IMR-90 (cell line): ENCODE results near the gene NT5C. TPM values are rescaled to one million over a fixed set of nuclear protein-coding genes. Genes with fewer than 3 reads are reported as not detected.

Source experiments
- ATAC-seq: fragments of 200-7000 bp; cut with Tn5 transposase; 2 replicates; pipeline ENCODE4 v1.9.1; 2020; ENCODE audit warnings: low read depth, mild to moderate bottlenecking, moderate library complexity
- BruUV-seq: library from RNA; stranded (reverse); fragments of 400-500 nt; replicated peaks from 2 replicates; lab custom pipeline; 2021; lab: Mats Ljungman, UMichigan
- CTCF ChIA-PET: fragments of 300-600 bp; formaldehyde crosslinking; extraction: SDS; loops from one replicate; lab custom pipeline; 2021; ENCODE audit warnings: antibody characterized with exemption; lab: Yijun Ruan, JAX
- POLR2A ChIA-PET: fragments of 300-600 bp; sonication (Branson Sonifier 250); formaldehyde crosslinking; loops from one replicate; lab custom pipeline; 2022; ENCODE audit warnings: antibody characterized with exemption; ENCODE audit not compliant: unreplicated experiment; lab: Charles Lee
- DNase-seq: peaks from one replicate; pipeline ENCODE4 v3.0.0; 2013
- H2AFZ ChIP-seq: replicated peaks from 2 replicates; pipeline ENCODE3; 2013; ENCODE audit warnings: low read length, mild to moderate bottlenecking; ENCODE audit not compliant: poor library complexity
- H2AK5ac ChIP-seq: 2 replicates; pipeline ENCODE4 v1.6.1; 2013; ENCODE audit warnings: low read depth, low read length, inconsistent platforms
- H2AK9ac ChIP-seq: replicated peaks from 2 replicates; pipeline ENCODE3; 2013; ENCODE audit warnings: mild to moderate bottlenecking, low read depth, low read length, moderate library complexity; ENCODE audit not compliant: poor library complexity
- H2BK120ac ChIP-seq: 2 replicates; pipeline ENCODE4 v1.6.1; 2013; ENCODE audit warnings: low read depth, low read length, inconsistent platforms
- H2BK15ac ChIP-seq: 3 replicates; pipeline ENCODE4 v1.6.1; 2013; ENCODE audit warnings: low read depth, low read length, inconsistent platforms
- H2BK20ac ChIP-seq: 2 replicates; pipeline ENCODE4 v1.6.1; 2013; ENCODE audit warnings: low read depth, mild to moderate bottlenecking, inconsistent platforms, low read length, moderate library complexity
- H2BK5ac ChIP-seq: 2 replicates; pipeline ENCODE4 v1.6.1; 2013; ENCODE audit warnings: mild to moderate bottlenecking, low read depth, low read length, inconsistent platforms; ENCODE audit not compliant: poor library complexity, severe bottlenecking
- H3K14ac ChIP-seq: replicated peaks from 2 replicates; pipeline ENCODE4 v1.6.1; 2013; ENCODE audit warnings: low read depth, low read length, inconsistent platforms
- H3K18ac ChIP-seq: 2 replicates; pipeline ENCODE4 v1.6.1; 2013; ENCODE audit warnings: low read depth, low read length, control low read depth
- H3K23ac ChIP-seq: 2 replicates; pipeline ENCODE4 v1.6.1; 2013; ENCODE audit warnings: low read depth, low read length, inconsistent platforms
- H3K27ac ChIP-seq: 2 replicates; pipeline ENCODE4 v1.5.1; 2013; ENCODE audit warnings: mild to moderate bottlenecking, control low read depth, low read length; ENCODE audit not compliant: insufficient read depth
- H3K27me3 ChIP-seq: 2 replicates; pipeline ENCODE4 v1.6.1; 2013; ENCODE audit warnings: low read length; ENCODE audit not compliant: control insufficient read depth, insufficient read depth
- H3K36me3 ChIP-seq: 2 replicates; pipeline ENCODE4 v1.6.1; 2013; ENCODE audit warnings: low read length, mixed read lengths; ENCODE audit not compliant: control insufficient read depth, insufficient read depth
- H3K4ac ChIP-seq: 2 replicates; pipeline ENCODE4 v1.6.1; 2013; ENCODE audit warnings: low read depth, low read length, inconsistent platforms
- H3K4me1 ChIP-seq: 2 replicates; pipeline ENCODE4 v1.6.1; 2013; ENCODE audit warnings: low read length, mixed read lengths; ENCODE audit not compliant: control insufficient read depth, insufficient read depth
- H3K4me2 ChIP-seq: 2 replicates; pipeline ENCODE4 v1.6.1; 2013; ENCODE audit warnings: low read depth, mild to moderate bottlenecking, control low read depth, low read length, moderate library complexity
- H3K4me3 ChIP-seq: 2 replicates; pipeline ENCODE4 v1.5.1; 2013; ENCODE audit warnings: low read depth, mild to moderate bottlenecking, control low read depth, low read length, moderate library complexity; ENCODE audit not compliant: insufficient read depth
- H3K56ac ChIP-seq: 2 replicates; pipeline ENCODE4 v1.6.1; 2013; ENCODE audit warnings: low read length, inconsistent platforms; ENCODE audit not compliant: insufficient read depth; ENCODE audit errors: extremely low read depth
- H3K79me1 ChIP-seq, 2 experiments: 2 replicates each; pipeline ENCODE4 v1.6.1; 2013; ENCODE audit warnings: low read length in 2 of 2, inconsistent platforms in 1 of 2, low read depth in 1 of 2
- H3K9ac ChIP-seq: 2 replicates; pipeline ENCODE4 v1.6.1; 2013; ENCODE audit warnings: low read depth, low read length, control low read depth
- H3K9me1 ChIP-seq: 2 replicates; pipeline ENCODE4 v1.6.1; 2013; ENCODE audit warnings: low read length, inconsistent platforms; ENCODE audit not compliant: insufficient read depth
- H3K9me3 ChIP-seq: 2 replicates; pipeline ENCODE4 v1.6.1; 2013; ENCODE audit warnings: low read length; ENCODE audit not compliant: control insufficient read depth, insufficient read depth
- H4K20me1 ChIP-seq: 2 replicates; pipeline ENCODE4 v1.6.1; 2013; ENCODE audit warnings: low read length, inconsistent platforms; ENCODE audit not compliant: insufficient read depth
- H4K5ac ChIP-seq: 2 replicates; pipeline ENCODE4 v1.6.1; 2013; ENCODE audit warnings: mild to moderate bottlenecking, low read depth, low read length, control low read depth
- H4K8ac ChIP-seq, 2 experiments: 2 replicates each; pipeline ENCODE4 v1.6.1; 2013; ENCODE audit warnings: low read depth in 2 of 2, low read length in 2 of 2, control low read depth in 1 of 2, inconsistent platforms in 1 of 2
- H4K91ac ChIP-seq: 2 replicates; pipeline ENCODE4 v1.6.1; 2013; ENCODE audit warnings: low read depth, low read length, inconsistent platforms; ENCODE audit not compliant: insufficient read depth
- CEBPB ChIP-seq: IDR thresholded peaks from 2 replicates; pipeline ENCODE4 v1.6.1; 2012; ENCODE audit warnings: low read depth, low read length, improper control_type of control experiment
- CHD1 ChIP-seq: IDR thresholded peaks from 2 replicates; pipeline ENCODE4 v1.6.1; 2012; ENCODE audit warnings: low read depth, low read length, improper control_type of control experiment
- CTCF ChIP-seq: conservative IDR thresholded peaks from 2 replicates; pipeline ENCODE4 v1.5.1; 2012; ENCODE audit warnings: mild to moderate bottlenecking, low read depth, low read length, improper control_type of control experiment
- FOS ChIP-seq: fragments of 150-350 bp; IDR thresholded peaks from 2 replicates; pipeline ENCODE4 v1.6.1; 2016; ENCODE audit warnings: low read depth, low read length
- RAD21 ChIP-seq: IDR thresholded peaks from 2 replicates; pipeline ENCODE4 v1.6.1; 2012; ENCODE audit warnings: low read length, improper control_type of control experiment
- RFX5 ChIP-seq: IDR thresholded peaks from 2 replicates; pipeline ENCODE4 v1.8.0; 2012; ENCODE audit warnings: low read depth, mild to moderate bottlenecking, low read length, moderate library complexity
- SMC3 ChIP-seq: fragments of 150-350 bp; IDR thresholded peaks from 2 replicates; pipeline ENCODE4 v1.6.1; 2016; ENCODE audit warnings: low read depth, mild to moderate bottlenecking, antibody characterized with exemption, low read length, moderate library complexity
- USF2 ChIP-seq: fragments of 150-350 bp; IDR thresholded peaks from 2 replicates; pipeline ENCODE4 v1.6.1; 2017; ENCODE audit warnings: mild to moderate bottlenecking, antibody characterized with exemption, low read length, low read depth
- WGBS, 2 experiments: methylation state at CpG; one replicate each; pipeline versions ENCODE4 v1.1.5 to v1.1.7; 2013; ENCODE audit warnings: missing lambda C conversion rate in 2 of 2; ENCODE audit not compliant: insufficient read length in 1 of 2; ENCODE audit errors: extremely low coverage in 2 of 2; 5-methylcytosine and 5-hydroxymethylcytosine counted together
- dilution Hi-C: fragments of 300-500 bp; cut with HindIII; formaldehyde crosslinking; loops from one replicate; pipeline ENCODE4 v1.14.3; 2018; ENCODE audit warnings: low sequenced_read_pairs; ENCODE audit not compliant: unreplicated experiment
- in situ Hi-C: fragments of 300-500 bp; cut with MboI; formaldehyde crosslinking; loops from 3 replicates; pipeline ENCODE4 v1.14.3; 2019; ENCODE audit warnings: low sequenced_read_pairs, inconsistent platforms, mixed read lengths
- intact Hi-C: fragments of 100-400 bp; cut with micrococcal nuclease; formaldehyde crosslinking; loops from 2 replicates; pipeline ENCODE4 v1.10.0; 2022
- polyA plus RNA-seq, 3 experiments: library from polyadenylated mRNA; depleted of rRNA; stranded (reverse); fragments of >200 nt; gene quantifications; 2 replicates each; pipeline ENCODE4 v1.2.3, GENCODE V29; 2012; ENCODE audit warnings: low replicate concordance in 1 of 3
- total RNA-seq: library from RNA; depleted of rRNA; stranded (reverse); fragments of >200 nt; gene quantifications from 2 replicates; pipeline ENCODE4 v1.2.3, GENCODE V29; 2012

Gene NT5C
- total and polyA plus RNA-seq, 2 of the 4 experiments (the other 2 are of a cell fraction), result 24.0 to 44.6 TPM

GRCh38 chr17:75176625-75177024 lies 45.1 kb upstream of the NT5C start:
- no peak for TF ChIP-seq CEBPB
- TF ChIP-seq RFX5, result no peak
- TF ChIP-seq CTCF, result no peak
- no peak for TF ChIP-seq SMC3
- no peak for TF ChIP-seq FOS
- TF ChIP-seq RAD21, result no peak
- TF ChIP-seq USF2, result no peak
- TF ChIP-seq CHD1, result no peak
- Histone ChIP-seq H3K23ac (no peak overlapping the region), H4K5ac (no peak overlapping the region), H2BK5ac (no peak overlapping the region), H3K4me2 (no peak overlapping the region), H3K36me3 (peaks cover 61% of the 10 kb centered on the region), H2BK15ac (no peak overlapping the region), H3K56ac (no peak overlapping the region), H2BK120ac (no peak overlapping the region), H2AK9ac (no peak overlapping the region), H3K14ac (no peak overlapping the region), H2AFZ (no peak overlapping the region), H2BK20ac (no peak overlapping the region), H3K9ac (no peak overlapping the region), H3K79me1 (peaks cover 14 to 63% of the 10 kb centered on the region in 2 experiments), H3K9me1 (peaks cover 3% of the 10 kb centered on the region; the same call in 1 of the 2 replicates), H3K27me3 (no peaks in the 10 kb centered on the region), H2AK5ac (no peak overlapping the region), H4K8ac (peak overlapping the region in 1 of 2 experiments; percentile 15; a peak in 1 of 4 replicates), H3K4me3 (no peak overlapping the region), H3K4ac (no peak overlapping the region), H3K4me1 (no peaks in the 10 kb centered on the region), H4K20me1 (peaks cover 56% of the 10 kb centered on the region), H3K9me3 (no peaks in the 10 kb centered on the region), H3K18ac (no peak overlapping the region), H4K91ac (no peak overlapping the region), H3K27ac (no peak overlapping the region)
- dilution Hi-C loops, result no loop called here
- WGBS, 2 experiments, result no CpG with 5 or more reads among the region's 5 CpGs
- intact Hi-C loops, result no loop called here
- ATAC-seq (no peak), DNase-seq (no peak)
- in situ Hi-C loops, result no loop called here
- CTCF ChIA-PET, result interaction anchor here (1.3 kb wide), 1 partner anchor 63 kb away, joined by 5 read pairs; no protein-coding TSS in a partner anchor
- POLR2A ChIA-PET, result no interaction called here
- no TSS peak for BruUV-seq
